ENCODE measurements around the gene DNAJC30. TPM values are rescaled to one million over a fixed set of nuclear protein-coding genes. Genes with fewer than 3 reads are reported as not detected.
A peak's percentile ranks its signal among the peaks of the same experiment; 100 is the strongest.

DNAJC30 gene
- total and polyA plus RNA-seq, 2 experiments from 2014 or later = 2.8 to 5.6 TPM

GRCh38 chr7:73701357-73701995 is 18.2 kb upstream of the DNAJC30 start:
- H3K9me2 ChIP-seq (ENCODE audit: insufficient read depth) = no peaks in the 10 kb centered on the region
- no peaks in the 10 kb centered on the region for H3K27me3 ChIP-seq (ENCODE audit: insufficient read depth)
- Mint-ChIP-seq H3K27me3 (ENCODE audit: insufficient read depth, low read depth, poor library complexity) (peaks cover 23% of the 10 kb centered on the region), H3K4me1 (peaks cover 33% of the 10 kb centered on the region), H3K9me3 (no peaks in the 10 kb centered on the region; the same call in 2 of the 3 replicates), H3K4me3 (peak overlapping the region; percentile 23; the same call in 1 of the 3 replicates), H3K27ac (peak overlapping the region; percentile 51; the same call in 1 of the 2 replicates), H3K36me3 (ENCODE audit: low read depth) (peaks cover 36% of the 10 kb centered on the region)
- 0 out of 2 replicates have a peak, but pooled peaks cover 8% of the 10 kb centered on the region for H3F3A ChIP-seq (replicated peaks; ENCODE audit: low read depth)
- TF ChIP-seq POLR2AphosphoS5 (IDR thresholded peaks at IDR 0.05; ENCODE audit: low read depth) (no peak), CTCF (conservative IDR thresholded peaks at IDR 0.05; ENCODE audit: low read depth in 2 of 2) (peak; percentile 77 to 80), ZNF331 (CRISPR knock-in tag; IDR thresholded peaks at IDR 0.05; ENCODE audit: low read depth) (no peak), CREB1 (CRISPR knock-in tag; IDR thresholded peaks at IDR 0.05; ENCODE audit: low read depth) (peak; percentile 58)
- no peak overlapping the region for H3K4me2 ChIP-seq
- no peaks in the 10 kb centered on the region for H3K79me2 ChIP-seq (replicated peaks; ENCODE audit: insufficient read depth)
- H3K4me1 ChIP-seq (ENCODE audit: insufficient read depth) = peaks cover 15% of the 10 kb centered on the region
- H4K20me1 ChIP-seq (replicated peaks; ENCODE audit: insufficient read depth) = no peaks in the 10 kb centered on the region
- 0 out of 2 replicates have a peak overlapping the region, but pooled peaks have one; percentile 36 for H3K27ac ChIP-seq (ENCODE audit: low read depth)
- peaks cover 7% of the 10 kb centered on the region for H3K36me3 ChIP-seq (ENCODE audit: insufficient read depth)
- DNase-seq (ENCODE audit: low spot score) = peak; percentile 94
- H3K4me3 ChIP-seq = no peak overlapping the region
- peak; percentile 58 for ATAC-seq
- H2AFZ ChIP-seq = no peak overlapping the region

- peaks cover 6% of the 10 kb centered on the region for H4K20me1 ChIP-seq (replicated peaks; ENCODE audit: insufficient read depth)
- H2AFZ ChIP-seq = no peak overlapping the region
- no peak for ATAC-seq
- TF ChIP-seq ZNF331 (CRISPR knock-in tag; IDR thresholded peaks at IDR 0.05; ENCODE audit: low read depth) (no peak), EZH2 (IDR thresholded peaks at IDR 0.05; ENCODE audit: low read depth, unreplicated experiment) (no peak), CREB1 (CRISPR knock-in tag; IDR thresholded peaks at IDR 0.05; ENCODE audit: low read depth) (no peak), STAT1 (IDR thresholded peaks at IDR 0.05; ENCODE audit: unreplicated experiment) (no peak), ETS1 (IDR thresholded peaks at IDR 0.05) (no peak), ZNF462 (CRISPR knock-in tag; IDR thresholded peaks at IDR 0.05) (no peak), POLR2AphosphoS5 (IDR thresholded peaks at IDR 0.05; ENCODE audit: low read depth) (no peak), JUNB (IDR thresholded peaks at IDR 0.05; ENCODE audit: unreplicated experiment) (no peak), EZH2phosphoT487 (IDR thresholded peaks at IDR 0.05; ENCODE audit: unreplicated experiment) (no peak)
Observed at GRCh38 chr7:73700581-73701134, 17.4 kb upstream of the DNAJC30 start.

More at GRCh38 chr7:73700581-73701134, 17.4 kb upstream of the DNAJC30 start:
- no peak for DNase-seq (ENCODE audit: low spot score)
- Mint-ChIP-seq H3K4me3 (no peak overlapping the region), H3K9me3 (no peaks in the 10 kb centered on the region; the same call in 2 of the 3 replicates), H3K4me1 (peaks cover 30% of the 10 kb centered on the region), H3K27me3 (ENCODE audit: insufficient read depth, low read depth, poor library complexity) (peaks cover 18% of the 10 kb centered on the region), H3K36me3 (ENCODE audit: low read depth) (peaks cover 43% of the 10 kb centered on the region), H3K27ac (no peak overlapping the region)
- Histone ChIP-seq H3K36me3 (ENCODE audit: insufficient read depth) (peaks cover 14% of the 10 kb centered on the region), H3K9me2 (ENCODE audit: insufficient read depth) (no peaks in the 10 kb centered on the region), H3K4me3 (no peak overlapping the region), H3K4me1 (ENCODE audit: insufficient read depth) (peaks cover 15% of the 10 kb centered on the region), H3K79me2 (replicated peaks; ENCODE audit: insufficient read depth) (no peaks in the 10 kb centered on the region), H3K27me3 (ENCODE audit: insufficient read depth) (no peaks in the 10 kb centered on the region), H3F3A (replicated peaks; ENCODE audit: low read depth) (0 out of 2 replicates have a peak, but pooled peaks cover 8% of the 10 kb centered on the region), H3K4me2 (no peak overlapping the region), H3K27ac (ENCODE audit: low read depth) (no peak overlapping the region)
